Panc1 (cell line): ENCODE data around the gene FCHSD1. TPM values are rescaled to one million over a fixed set of nuclear protein-coding genes. Genes with fewer than 3 reads are reported as not detected.

ENCODE experiments used
- ATAC-seq: fragments of 200-7000 bp; cut with Tn5 transposase; 2 replicates; pipeline ENCODE4 v1.9.1; 2020; ENCODE audit warnings: mild to moderate bottlenecking, moderate library complexity
- BruUV-seq: library from RNA; stranded (reverse); fragments of 400-500 nt; replicated peaks from 2 replicates; lab custom pipeline; 2021; lab: Mats Ljungman, UMichigan
- CTCF ChIA-PET: fragments of 300-600 bp; sonication (Branson Sonifier 250); formaldehyde crosslinking; loops from one replicate; lab custom pipeline; 2022; ENCODE audit warnings: antibody characterized with exemption; lab: Charles Lee
- POLR2A ChIA-PET: fragments of 300-600 bp; sonication (Branson Sonifier 250); formaldehyde crosslinking; loops from one replicate; lab custom pipeline; 2022; ENCODE audit warnings: antibody characterized with exemption; lab: Charles Lee
- DNase-seq: peaks from one replicate; pipeline ENCODE4 v3.0.0-alpha.2; 2010; ENCODE audit warnings: low read depth, low spot score
- H3K27ac ChIP-seq: 2 replicates; pipeline ENCODE4 v1.5.1; 2011; ENCODE audit warnings: mild to moderate bottlenecking, low read length, inconsistent platforms
- H3K27me3 ChIP-seq: fragments of 200-500 bp; sonication (Bioruptor generic); 2 replicates; pipeline ENCODE4 v1.6.0; 2014; ENCODE audit warnings: low read length, inconsistent platforms; ENCODE audit not compliant: control insufficient read depth, insufficient read depth
- H3K36me3 ChIP-seq: fragments of 200-500 bp; sonication (Bioruptor generic); 2 replicates; pipeline ENCODE4 v1.5.1; 2014; ENCODE audit warnings: inconsistent platforms, mild to moderate bottlenecking, low read length, moderate library complexity; ENCODE audit not compliant: control insufficient read depth, insufficient read depth
- H3K4me1 ChIP-seq: 2 replicates; pipeline ENCODE4 v1.5.1; 2011; ENCODE audit warnings: inconsistent platforms, mild to moderate bottlenecking, low read length, moderate library complexity; ENCODE audit not compliant: control insufficient read depth, insufficient read depth
- H3K4me3 ChIP-seq, 2 experiments: 2 replicates each; pipeline ENCODE4 v1.5.1; 2011 to 2012; ENCODE audit warnings: low read depth in 2 of 2, low read length in 2 of 2, mild to moderate bottlenecking in 2 of 2, inconsistent platforms in 1 of 2, moderate library complexity in 1 of 2
- H3K9me3 ChIP-seq: fragments of 200-500 bp; sonication (Bioruptor generic); 2 replicates; pipeline ENCODE4 v1.5.1; 2014; ENCODE audit warnings: low read depth, mild to moderate bottlenecking, inconsistent platforms, low read length, moderate library complexity; ENCODE audit not compliant: control insufficient read depth, insufficient read depth
- POLR2AphosphoS5 ChIP-seq: IDR thresholded peaks from 2 replicates; pipeline ENCODE4 v1.6.1; 2012; ENCODE audit warnings: mild to moderate bottlenecking, low read depth, low read length, moderate library complexity
- SIN3A ChIP-seq: IDR thresholded peaks from 2 replicates; pipeline ENCODE4 v1.6.1; 2012; ENCODE audit warnings: low read depth, mild to moderate bottlenecking, low read length, moderate library complexity, borderline replicate concordance; ENCODE audit not compliant: insufficient read depth
- TCF7L2 ChIP-seq: IDR thresholded peaks from 2 replicates; pipeline ENCODE4 v1.6.1; 2011; ENCODE audit warnings: mild to moderate bottlenecking, low read depth, low read length, inconsistent platforms
- in situ Hi-C: cut with HindIII; loops from 2 replicates; pipeline ENCODE4 v1.10.0; 2016; ENCODE audit warnings: low sequenced_read_pairs, low pct_unique_long_range_greater_than_20kb
- intact Hi-C: fragments of 100-400 bp; cut with micrococcal nuclease; formaldehyde crosslinking; loops from one replicate; pipeline ENCODE4 v1.10.0; 2022; ENCODE audit not compliant: unreplicated experiment
- total RNA-seq: library from RNA; stranded (reverse); gene quantifications from one replicate; pipeline ENCODE4 v1.2.1, GENCODE V29; 2021; ENCODE audit not compliant: unreplicated experiment
- TF ChIP-seq, protein P1 (sequence below), 2 experiments: IDR thresholded peaks; 2 replicates each; pipeline ENCODE4 v1.6.1; 2011 to 2012; ENCODE audit warnings: low read depth in 2 of 2, control low read depth in 1 of 2, low read length in 1 of 2, mild to moderate bottlenecking in 1 of 2, moderate library complexity in 1 of 2; ENCODE audit not compliant: insufficient read depth in 1 of 2
- TF ChIP-seq, protein P2 (sequence below): fragments of 450-650 bp; IDR thresholded peaks from 2 replicates; pipeline ENCODE4 v1.5.1; 2017; ENCODE audit warnings: mild to moderate bottlenecking

FCHSD1 gene
- total RNA-seq, 1 experiment from 2014 or later = 32.8 TPM

- no TSS peak for BruUV-seq
- Histone ChIP-seq H3K4me1 (0 out of 2 replicates have a peak, but pooled peaks cover 3% of the 10 kb centered on the region), H3K4me3 (no peak overlapping the region), H3K27me3 (no peaks in the 10 kb centered on the region), H3K27ac (no peak overlapping the region), H3K9me3 (no peaks in the 10 kb centered on the region), H3K36me3 (no peaks in the 10 kb centered on the region)
- in situ Hi-C loops = no loop called here
- intact Hi-C loops = loop anchor here (10.0 kb wide), 1 partner anchor 301 kb away; the partner anchor contains the start of gene RNF14
- ChIA-PET CTCF (interaction anchor here (0.6 to 1.2 kb wide), 2 partner anchors 27 to 297 kb away, joined by 5 to 6 read pairs; partner anchors contain the start of genes HDAC3 and RELL2), POLR2A (no interaction called here)
- no peak for DNase-seq
- TF ChIP-seq TCF7L2 = no peak
- TF ChIP-seq, protein P1, sequence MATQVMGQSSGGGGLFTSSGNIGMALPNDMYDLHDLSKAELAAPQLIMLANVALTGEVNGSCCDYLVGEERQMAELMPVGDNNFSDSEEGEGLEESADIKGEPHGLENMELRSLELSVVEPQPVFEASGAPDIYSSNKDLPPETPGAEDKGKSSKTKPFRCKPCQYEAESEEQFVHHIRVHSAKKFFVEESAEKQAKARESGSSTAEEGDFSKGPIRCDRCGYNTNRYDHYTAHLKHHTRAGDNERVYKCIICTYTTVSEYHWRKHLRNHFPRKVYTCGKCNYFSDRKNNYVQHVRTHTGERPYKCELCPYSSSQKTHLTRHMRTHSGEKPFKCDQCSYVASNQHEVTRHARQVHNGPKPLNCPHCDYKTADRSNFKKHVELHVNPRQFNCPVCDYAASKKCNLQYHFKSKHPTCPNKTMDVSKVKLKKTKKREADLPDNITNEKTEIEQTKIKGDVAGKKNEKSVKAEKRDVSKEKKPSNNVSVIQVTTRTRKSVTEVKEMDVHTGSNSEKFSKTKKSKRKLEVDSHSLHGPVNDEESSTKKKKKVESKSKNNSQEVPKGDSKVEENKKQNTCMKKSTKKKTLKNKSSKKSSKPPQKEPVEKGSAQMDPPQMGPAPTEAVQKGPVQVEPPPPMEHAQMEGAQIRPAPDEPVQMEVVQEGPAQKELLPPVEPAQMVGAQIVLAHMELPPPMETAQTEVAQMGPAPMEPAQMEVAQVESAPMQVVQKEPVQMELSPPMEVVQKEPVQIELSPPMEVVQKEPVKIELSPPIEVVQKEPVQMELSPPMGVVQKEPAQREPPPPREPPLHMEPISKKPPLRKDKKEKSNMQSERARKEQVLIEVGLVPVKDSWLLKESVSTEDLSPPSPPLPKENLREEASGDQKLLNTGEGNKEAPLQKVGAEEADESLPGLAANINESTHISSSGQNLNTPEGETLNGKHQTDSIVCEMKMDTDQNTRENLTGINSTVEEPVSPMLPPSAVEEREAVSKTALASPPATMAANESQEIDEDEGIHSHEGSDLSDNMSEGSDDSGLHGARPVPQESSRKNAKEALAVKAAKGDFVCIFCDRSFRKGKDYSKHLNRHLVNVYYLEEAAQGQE (IDR thresholded peaks at IDR 0.05; ENCODE audit: insufficient read depth in 1 of 2, low read depth in 2 of 2, low read length in 1 of 2) = no peak
- TF ChIP-seq, protein P2, sequence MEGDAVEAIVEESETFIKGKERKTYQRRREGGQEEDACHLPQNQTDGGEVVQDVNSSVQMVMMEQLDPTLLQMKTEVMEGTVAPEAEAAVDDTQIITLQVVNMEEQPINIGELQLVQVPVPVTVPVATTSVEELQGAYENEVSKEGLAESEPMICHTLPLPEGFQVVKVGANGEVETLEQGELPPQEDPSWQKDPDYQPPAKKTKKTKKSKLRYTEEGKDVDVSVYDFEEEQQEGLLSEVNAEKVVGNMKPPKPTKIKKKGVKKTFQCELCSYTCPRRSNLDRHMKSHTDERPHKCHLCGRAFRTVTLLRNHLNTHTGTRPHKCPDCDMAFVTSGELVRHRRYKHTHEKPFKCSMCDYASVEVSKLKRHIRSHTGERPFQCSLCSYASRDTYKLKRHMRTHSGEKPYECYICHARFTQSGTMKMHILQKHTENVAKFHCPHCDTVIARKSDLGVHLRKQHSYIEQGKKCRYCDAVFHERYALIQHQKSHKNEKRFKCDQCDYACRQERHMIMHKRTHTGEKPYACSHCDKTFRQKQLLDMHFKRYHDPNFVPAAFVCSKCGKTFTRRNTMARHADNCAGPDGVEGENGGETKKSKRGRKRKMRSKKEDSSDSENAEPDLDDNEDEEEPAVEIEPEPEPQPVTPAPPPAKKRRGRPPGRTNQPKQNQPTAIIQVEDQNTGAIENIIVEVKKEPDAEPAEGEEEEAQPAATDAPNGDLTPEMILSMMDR = no peak
- TF ChIP-seq POLR2AphosphoS5 = no peak
- no peak for TF ChIP-seq SIN3A
- no peak for ATAC-seq
Measured at GRCh38 chr5:141663506-141663905, 12.3 kb upstream of the FCHSD1 start.

GRCh38 chr5:141662028-141662427 lies 10.8 kb upstream of the FCHSD1 start:
- CTCF ChIA-PET = no interaction called here
- ATAC-seq = no peak
- DNase-seq = no peak
- H3K4me1 ChIP-seq = 0 out of 2 replicates have a peak, but pooled peaks cover 3% of the 10 kb centered on the region
- no peaks in the 10 kb centered on the region for H3K27me3 ChIP-seq
- no peaks in the 10 kb centered on the region for H3K36me3 ChIP-seq
- no peaks in the 10 kb centered on the region for H3K9me3 ChIP-seq
- in situ Hi-C loops (no loop called here), intact Hi-C loops (loop anchor here (10.0 kb wide), 1 partner anchor 303 kb away; the partner anchor contains the start of gene RNF14)
- POLR2A ChIA-PET = no interaction called here
- BruUV-seq = no TSS peak
- no peak overlapping the region for H3K27ac ChIP-seq
- TF ChIP-seq, protein P1 (IDR thresholded peaks at IDR 0.05; ENCODE audit: insufficient read depth in 1 of 2, low read depth in 2 of 2, low read length in 1 of 2) = no peak
- TF ChIP-seq, protein P2 = no peak
- no peak for TF ChIP-seq TCF7L2
- H3K4me3 ChIP-seq = no peak overlapping the region
